ENCODE data around the gene PIP5K1A. TPM values are rescaled to one million over a fixed set of nuclear protein-coding genes. Genes with fewer than 3 reads are reported as not detected.

Gene PIP5K1A
- total RNA-seq, 1 donor from 2014 or later, result 55.9 TPM

GRCh38 chr1:151287767-151288500 is 89.6 kb downstream of the PIP5K1A start:
- DNase-seq (ENCODE audit: low spot score), result no peak

- DNase-seq (ENCODE audit: low spot score), result no peak
Observed at GRCh38 chr1:151288502-151288901, 90.2 kb downstream of the PIP5K1A start.

GRCh38 chr1:151289080-151289935 is 91.0 kb downstream of the PIP5K1A start:
- DNase-seq (ENCODE audit: low spot score), result no peak

- DNase-seq (ENCODE audit: low spot score), result no peak
Observed at GRCh38 chr1:151289991-151290708, 91.8 kb downstream of the PIP5K1A start.

- no peak for DNase-seq (ENCODE audit: low spot score)
Observed at GRCh38 chr1:151290709-151291303, 92.5 kb downstream of the PIP5K1A start.

- DNase-seq (ENCODE audit: low spot score), result no peak
Observed at GRCh38 chr1:151292207-151293030, 94.1 kb downstream of the PIP5K1A start.

- no peak for DNase-seq (ENCODE audit: low spot score)
Observed at GRCh38 chr1:151293093-151293492, 94.7 kb downstream of the PIP5K1A start.

- DNase-seq (ENCODE audit: low spot score), result no peak
Observed at GRCh38 chr1:151294742-151295462, 96.5 kb downstream of the PIP5K1A start.

Other genes with a start within 250 kb of the PIP5K1A start
- 138 TPM for gene CERS2, start 223.7 kb upstream of the PIP5K1A start, total RNA-seq
- 39.7 TPM for gene ANXA9, start 216.3 kb upstream of the PIP5K1A start, total RNA-seq
- 34.0 TPM for gene MINDY1, start 191.7 kb upstream of the PIP5K1A start, total RNA-seq
- 26.7 TPM for gene PRUNE1, start 190.1 kb upstream of the PIP5K1A start, total RNA-seq
- 10.5 TPM for gene BNIPL, start 162.0 kb upstream of the PIP5K1A start, total RNA-seq
- gene C1orf56, start 150.8 kb upstream of the PIP5K1A start, total RNA-seq, result 5.9 TPM
- gene CDC42SE1, start 138.9 kb upstream of the PIP5K1A start, total RNA-seq, result 172 TPM
- gene MLLT11, start 138.2 kb upstream of the PIP5K1A start, total RNA-seq, result 1.4 TPM
- 26.6 TPM for gene GABPB2, start 127.8 kb upstream of the PIP5K1A start, total RNA-seq
- 6.2 TPM for gene SEMA6C, start 51.9 kb upstream of the PIP5K1A start, total RNA-seq
- gene TNFAIP8L2, start 41.9 kb upstream of the PIP5K1A start, total RNA-seq, result 0.34 TPM
- gene LYSMD1, start 32.6 kb upstream of the PIP5K1A start, total RNA-seq, result 12.0 TPM
- gene SCNM1, start 32.4 kb upstream of the PIP5K1A start, total RNA-seq, result 24.2 TPM
- gene TMOD4, start 22.6 kb upstream of the PIP5K1A start, total RNA-seq, result 2.0 TPM
- gene VPS72, start 8.4 kb upstream of the PIP5K1A start, total RNA-seq, result 52.1 TPM
- 120 TPM for gene PSMD4, start 56.2 kb downstream of the PIP5K1A start, total RNA-seq
- gene ZNF687, start 83.7 kb downstream of the PIP5K1A start, total RNA-seq, result 27.8 TPM
- gene PI4KB, start 128.9 kb downstream of the PIP5K1A start, total RNA-seq, result 91.5 TPM
- gene RFX5, start 148.7 kb downstream of the PIP5K1A start, total RNA-seq, result 32.5 TPM
- gene SELENBP1, start 174.2 kb downstream of the PIP5K1A start, total RNA-seq, result 57.1 TPM
- 205 TPM for gene PSMB4, start 201.0 kb downstream of the PIP5K1A start, total RNA-seq

All from ureter (tissue), 1 donor.